Superior temporal gyrus (tissue), 1 donor: ENCODE results near the gene DCLK1.
A peak's percentile ranks its signal among the peaks of the same experiment; 100 is the strongest.

Experiments used
- DNase-seq: peaks from one replicate; pipeline ENCODE4 v3.0.0-alpha.2; 2016; ENCODE audit errors: extremely low spot score

The DCLK1 gene

DNA sequence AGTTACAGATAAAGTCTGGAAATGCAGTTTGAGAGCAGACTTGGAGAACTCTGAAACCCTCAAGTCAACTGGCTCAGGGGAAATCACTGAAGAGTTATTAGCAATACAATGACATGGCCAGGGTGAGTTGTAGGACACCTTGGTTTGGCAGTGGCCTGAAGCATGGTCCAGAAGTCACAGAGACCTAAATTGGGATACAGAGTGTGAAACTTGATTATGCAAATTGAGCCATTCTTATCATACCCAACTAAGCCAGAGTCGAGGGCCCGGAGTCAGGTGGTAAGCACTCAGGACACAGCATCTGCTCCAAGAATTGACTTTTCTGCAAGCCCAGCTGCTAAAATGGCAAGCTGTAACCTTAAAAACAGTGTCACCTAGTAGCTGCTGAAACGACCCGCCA is 224.5 kb downstream of the DCLK1 start:
- DNase-seq, result no peak

- DNase-seq, result no peak
Observed at GRCh38 chr13:35903075-35903474, 228.1 kb downstream of the DCLK1 start.

DNA sequence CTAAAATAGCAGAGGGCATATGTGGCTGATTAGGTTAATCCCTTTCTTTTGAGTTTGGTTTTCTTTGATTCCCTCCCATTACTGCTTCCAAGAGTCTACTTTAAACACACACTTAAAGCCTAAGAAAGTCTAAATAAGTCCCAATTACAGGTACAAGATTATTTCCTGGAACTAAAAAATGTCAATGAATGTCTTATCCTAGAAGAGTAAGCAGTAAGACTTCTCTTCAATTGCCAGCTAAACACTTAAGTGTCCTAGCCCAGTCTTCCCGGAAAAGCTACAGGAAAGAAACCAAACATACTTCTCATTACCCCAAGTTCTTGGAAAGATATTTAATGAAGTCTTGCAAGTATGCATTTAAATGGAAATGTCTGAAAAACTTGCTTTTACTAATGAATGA is 233.1 kb downstream of the DCLK1 start:
- no peak for DNase-seq

GRCh38 chr13:35894636-35895035 is 236.5 kb downstream of the DCLK1 start:
- DNase-seq, result no peak

GRCh38 chr13:35892837-35893814 is 238.1 kb downstream of the DCLK1 start:
- no peak for DNase-seq

- peak; percentile 54 for DNase-seq
Observed at GRCh38 chr13:35891507-35892441, 239.4 kb downstream of the DCLK1 start.

GRCh38 chr13:35889560-35889959 is 241.6 kb downstream of the DCLK1 start:
- no peak for DNase-seq

DNA sequence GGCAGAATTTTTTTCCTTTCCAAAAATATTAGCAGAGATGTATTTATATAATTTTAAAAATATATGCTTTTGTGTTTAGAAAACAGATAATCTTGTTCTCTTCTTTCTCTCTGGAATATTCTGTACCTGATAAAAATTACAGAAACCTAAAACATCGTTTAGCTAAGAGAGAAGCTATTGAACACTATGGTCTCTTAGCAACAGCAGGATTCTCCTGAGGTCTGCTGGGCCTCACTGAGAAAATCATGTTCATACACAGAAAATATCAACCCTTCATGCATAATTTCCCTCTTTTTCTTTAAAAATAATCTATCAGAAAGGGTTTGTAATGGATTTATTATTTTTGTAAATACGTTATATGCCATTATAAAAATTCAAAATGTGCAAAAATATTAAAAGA is 242.2 kb downstream of the DCLK1 start:
- DNase-seq, result no peak

- peak; percentile 54 for DNase-seq
Observed at GRCh38 chr13:35888457-35888883, 242.7 kb downstream of the DCLK1 start.

DNA sequence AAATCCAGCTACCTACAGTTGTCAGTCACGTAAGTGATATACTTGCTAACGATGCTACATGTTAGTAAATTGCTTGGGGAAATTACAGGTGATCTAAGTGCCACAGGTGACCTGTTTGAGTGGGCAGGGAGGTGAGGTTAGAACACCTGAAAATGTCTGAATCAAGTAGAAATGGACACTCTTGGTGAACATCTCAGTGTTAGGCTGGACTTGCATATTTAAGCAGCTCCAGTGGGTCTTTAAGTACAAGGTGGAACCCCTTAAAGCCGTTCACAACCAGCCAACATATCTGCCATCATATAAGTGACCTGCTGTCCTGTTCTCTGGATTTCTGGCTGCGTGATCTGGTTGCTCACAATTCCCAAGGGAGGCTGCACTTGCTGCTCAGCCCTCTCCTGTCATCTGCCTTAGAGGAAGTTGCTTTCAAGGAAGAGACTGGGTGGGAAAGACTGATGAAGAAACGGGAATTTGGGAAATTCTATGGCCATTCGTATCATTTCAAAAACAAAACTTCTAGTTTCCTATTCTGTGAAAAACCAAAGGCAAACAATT is 244.0 kb downstream of the DCLK1 start:
- DNase-seq, result no peak

GRCh38 chr13:35886332-35887114 is 244.7 kb downstream of the DCLK1 start:
- peak; percentile 52 for DNase-seq

DNA sequence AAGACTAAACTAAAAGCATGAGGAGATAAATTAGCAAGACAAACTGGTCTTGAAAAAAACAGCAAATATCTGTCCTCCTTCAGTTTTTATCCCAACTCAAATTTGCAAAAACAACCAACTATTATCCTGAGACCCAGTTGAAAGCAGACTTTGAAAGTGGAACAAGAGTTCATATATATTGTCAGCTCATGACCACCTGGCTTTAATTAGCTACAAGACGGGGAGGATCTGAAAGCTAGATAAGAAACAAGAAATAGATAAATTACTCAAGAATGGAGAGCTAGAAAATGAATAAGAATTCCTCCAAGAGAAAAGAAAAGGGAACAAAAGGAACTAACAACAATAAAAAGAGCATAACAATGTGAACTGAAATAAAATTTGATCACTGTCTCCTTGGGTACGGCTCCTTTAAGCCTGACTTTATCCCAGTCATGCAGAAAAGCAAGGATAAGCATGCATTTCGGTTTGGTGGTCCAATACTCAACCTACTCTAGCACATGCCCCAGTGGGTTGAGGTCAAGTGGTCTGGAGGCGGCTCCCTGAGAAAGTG is 246.9 kb downstream of the DCLK1 start:
- DNase-seq, result no peak

- DNase-seq, result no peak
Observed at GRCh38 chr13:35882722-35883497, 248.3 kb downstream of the DCLK1 start.

- peak; percentile 90 for DNase-seq
Observed at GRCh38 chr13:35881360-35881759, 249.8 kb downstream of the DCLK1 start.

- no peak for DNase-seq
Observed at GRCh38 chr13:35879111-35879510, 252.1 kb downstream of the DCLK1 start.

GRCh38 chr13:35876601-35877000 is 254.6 kb downstream of the DCLK1 start:
- DNase-seq, result no peak

GRCh38 chr13:35874704-35875103 is 256.5 kb downstream of the DCLK1 start:
- no peak for DNase-seq

GRCh38 chr13:35872369-35872768 is 258.8 kb downstream of the DCLK1 start:
- DNase-seq, result no peak

DNA sequence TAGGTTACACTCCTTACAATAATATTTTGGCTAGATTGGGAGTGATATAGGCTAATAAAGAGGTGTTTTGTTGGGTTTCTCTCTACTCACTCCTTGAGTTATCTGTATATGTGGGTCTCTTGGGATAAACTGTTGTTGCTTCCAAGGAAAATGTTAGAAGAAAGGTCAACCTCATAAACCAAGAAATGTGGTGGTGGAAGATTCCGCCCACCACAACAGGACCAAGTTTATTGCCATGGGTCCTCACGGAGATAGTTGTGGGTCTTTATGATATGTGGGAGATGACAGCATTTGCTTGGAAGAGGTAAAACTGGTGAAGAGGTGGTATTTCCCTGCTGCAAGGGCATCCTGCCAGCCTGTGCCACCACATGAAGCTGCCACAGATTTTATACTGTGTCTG is 259.6 kb downstream of the DCLK1 start:
- DNase-seq, result no peak

GRCh38 chr13:35866801-35867200 is 264.4 kb downstream of the DCLK1 start:
- DNase-seq, result no peak
